OCI-M2 (cell line): ENCODE measurements around the gene STK33.
A peak's percentile ranks its signal among the peaks of the same experiment; 100 is the strongest.

ENCODE experiments used
- DNase-seq: peaks from one replicate; lab custom pipeline; 2025; ENCODE audit not compliant: unreplicated experiment; lab: John Stamatoyannopoulos, UW

The STK33 gene

GRCh38 chr11:8604078-8604723 lies 10.2 kb upstream of the STK33 start:
- no peak for DNase-seq

- no peak for DNase-seq
Observed at GRCh38 chr11:8603696-8604077, 9.7 kb upstream of the STK33 start.

- no peak for DNase-seq
Observed at GRCh38 chr11:8601376-8602133, 7.5 kb upstream of the STK33 start.

- DNase-seq, result no peak
Observed at GRCh38 chr11:8598506-8598905, 4.5 kb upstream of the STK33 start.

- no peak for DNase-seq
Observed at GRCh38 chr11:8597182-8597581, 3.2 kb upstream of the STK33 start.

- DNase-seq, result no peak
Observed at GRCh38 chr11:8596504-8597046, 2.5 kb upstream of the STK33 start.

GRCh38 chr11:8593455-8593854 lies 573 bp downstream of the STK33 start:
- no peak for DNase-seq

- no peak for DNase-seq
Observed at GRCh38 chr11:8587915-8588314, 6.1 kb downstream of the STK33 start.

- no peak for DNase-seq
Observed at GRCh38 chr11:8586805-8587204, 7.2 kb downstream of the STK33 start.

GRCh38 chr11:8586184-8586583 lies 7.8 kb downstream of the STK33 start:
- no peak for DNase-seq

GRCh38 chr11:8584511-8584910 lies 9.5 kb downstream of the STK33 start:
- no peak for DNase-seq

GRCh38 chr11:8584082-8584481 lies 9.9 kb downstream of the STK33 start:
- no peak for DNase-seq

GRCh38 chr11:8581300-8581699 lies 12.7 kb downstream of the STK33 start:
- DNase-seq, result no peak

- no peak for DNase-seq
Observed at GRCh38 chr11:8577791-8578581, 16.0 kb downstream of the STK33 start.

GRCh38 chr11:8574798-8575197 lies 19.2 kb downstream of the STK33 start:
- DNase-seq, result no peak

- no peak for DNase-seq
Observed at GRCh38 chr11:8573777-8574176, 20.3 kb downstream of the STK33 start.

- DNase-seq, result no peak
Observed at GRCh38 chr11:8567602-8568198, 26.3 kb downstream of the STK33 start.

- peak; percentile 10 for DNase-seq
Observed at GRCh38 chr11:8566613-8567210, 27.3 kb downstream of the STK33 start.

GRCh38 chr11:8564526-8564925 lies 29.5 kb downstream of the STK33 start:
- DNase-seq, result no peak

GRCh38 chr11:8561461-8561860 lies 32.6 kb downstream of the STK33 start:
- no peak for DNase-seq

GRCh38 chr11:8558436-8558835 lies 35.6 kb downstream of the STK33 start:
- DNase-seq, result no peak
